Left hindlimb (tissue), 1 donor: ENCODE data around the gene ZBTB44.
"Not testable (repeated sequence)": the region's sequence is repeated elsewhere in the genome, so short reads cannot be mapped to it uniquely, and the experiment has no call there.

Experiments
- DNase-seq: peaks from one replicate; pipeline ENCODE4 v3.0.0-alpha.2; 2018

ZBTB44 gene

GRCh38 chr11:130312046-130312445 lies 2.7 kb downstream of the ZBTB44 start:
- no peak for DNase-seq

DNA sequence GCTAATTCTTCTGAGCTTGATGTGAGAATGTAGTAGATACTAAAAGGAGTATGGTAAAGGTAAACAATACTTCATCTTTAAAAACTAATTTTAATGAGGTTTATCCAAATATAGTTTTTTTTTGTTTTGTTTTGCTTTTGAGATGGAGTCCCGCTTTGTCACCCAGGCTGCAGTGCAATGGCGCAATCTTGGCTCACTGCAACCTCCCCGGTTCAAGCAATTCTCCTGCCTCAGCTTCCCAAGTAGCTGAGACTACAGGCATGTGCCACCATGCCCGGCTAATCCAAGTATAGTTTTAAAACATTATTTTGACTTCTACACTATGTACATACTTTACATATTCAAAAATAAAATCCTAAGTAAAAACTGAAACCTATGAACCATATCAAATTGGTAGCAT lies 4.1 kb downstream of the ZBTB44 start:
- DNase-seq, result no peak

DNA sequence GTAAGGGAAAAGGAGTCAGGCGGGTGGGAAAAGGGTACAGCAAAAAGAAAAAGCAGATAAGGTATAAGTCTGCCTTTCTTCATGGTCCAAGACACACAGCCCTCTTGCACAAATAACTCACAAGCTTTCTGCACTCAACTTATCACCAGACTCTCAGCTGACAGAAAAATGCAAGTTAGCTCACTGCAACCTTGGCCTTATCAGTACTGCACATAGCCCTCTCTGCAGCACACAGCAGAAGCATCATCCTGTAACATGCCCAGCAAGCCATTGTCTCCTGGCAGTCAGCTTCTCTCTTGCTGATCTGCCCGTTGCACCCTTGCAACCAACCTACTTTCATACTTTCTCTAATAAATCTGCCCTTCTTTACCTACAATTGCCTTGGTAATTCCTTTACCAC lies 5.8 kb downstream of the ZBTB44 start:
- DNase-seq, result no peak

GRCh38 chr11:130308059-130308458 lies 6.7 kb downstream of the ZBTB44 start:
- DNase-seq, result no peak

- DNase-seq, result no peak
Observed at GRCh38 chr11:130304651-130305050, 10.1 kb downstream of the ZBTB44 start.

GRCh38 chr11:130301002-130301401 lies 13.7 kb downstream of the ZBTB44 start:
- no peak for DNase-seq

GRCh38 chr11:130300567-130300966 lies 14.2 kb downstream of the ZBTB44 start:
- DNase-seq, result no peak

- DNase-seq, result no peak
Observed at GRCh38 chr11:130299978-130300377, 14.7 kb downstream of the ZBTB44 start.

GRCh38 chr11:130295657-130296056 lies 19.1 kb downstream of the ZBTB44 start:
- no peak for DNase-seq

DNA sequence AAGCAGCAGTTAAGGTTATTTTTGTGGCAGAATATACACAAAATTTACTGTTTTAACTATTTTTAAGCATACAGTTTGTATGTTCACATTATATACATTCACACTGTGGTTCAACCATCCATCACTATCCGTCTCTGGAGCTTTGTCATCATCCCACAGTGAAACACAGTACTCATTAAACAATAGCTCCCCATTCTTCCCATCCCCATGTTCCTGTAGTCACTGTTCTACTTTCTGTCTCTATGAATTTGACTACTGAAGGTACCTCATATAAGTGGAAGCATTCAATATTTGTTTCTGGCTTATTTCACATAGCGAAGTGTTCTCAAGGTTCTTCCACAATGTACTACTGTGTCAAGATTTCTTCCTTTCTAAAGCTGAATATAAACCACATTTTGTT lies 32.6 kb downstream of the ZBTB44 start:
- no peak for DNase-seq

GRCh38 chr11:130281341-130281740 lies 33.4 kb downstream of the ZBTB44 start:
- DNase-seq, result not testable (repeated sequence)

DNA sequence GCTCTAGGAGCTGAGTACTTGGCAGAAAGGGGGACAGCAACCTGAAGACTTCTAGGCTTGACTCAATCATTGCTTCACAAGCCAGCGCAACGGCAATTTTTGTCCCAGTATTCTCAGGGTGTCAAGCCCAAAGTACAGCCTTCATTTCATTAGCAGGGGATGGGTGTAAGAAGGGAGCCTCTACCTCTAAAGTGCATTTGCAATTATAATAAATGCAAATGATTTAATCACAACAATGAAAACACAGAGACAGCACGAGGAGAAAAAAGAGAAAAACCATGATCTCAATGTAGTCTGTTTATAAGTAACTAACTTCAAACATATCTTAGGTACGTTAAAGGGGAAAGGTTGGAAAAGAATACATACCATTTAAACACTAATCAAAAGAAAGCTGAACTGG lies 34.7 kb downstream of the ZBTB44 start:
- no peak for DNase-seq

- no peak for DNase-seq
Observed at GRCh38 chr11:130278745-130279144, 36.0 kb downstream of the ZBTB44 start.

DNA sequence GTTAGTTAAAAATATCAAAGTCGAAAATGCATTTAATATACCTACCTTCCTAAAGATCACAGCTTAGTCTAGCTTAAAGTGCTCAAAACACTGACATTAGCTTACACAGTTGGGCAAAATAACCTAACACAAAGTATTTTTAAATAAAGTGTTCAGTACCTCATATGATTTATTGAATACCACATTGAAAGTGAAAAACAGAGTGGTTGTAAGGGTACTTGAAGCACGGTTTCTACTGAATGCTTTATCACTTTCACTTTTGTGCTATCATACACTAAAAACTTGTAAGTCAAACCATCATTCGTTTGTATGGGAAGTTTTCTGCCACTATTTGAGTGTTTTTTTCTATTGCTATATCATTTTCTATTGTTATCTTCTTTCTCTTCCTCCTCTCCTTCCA lies 36.6 kb downstream of the ZBTB44 start:
- no peak for DNase-seq

- DNase-seq, result no peak
Observed at GRCh38 chr11:130272336-130272735, 42.4 kb downstream of the ZBTB44 start.

DNA sequence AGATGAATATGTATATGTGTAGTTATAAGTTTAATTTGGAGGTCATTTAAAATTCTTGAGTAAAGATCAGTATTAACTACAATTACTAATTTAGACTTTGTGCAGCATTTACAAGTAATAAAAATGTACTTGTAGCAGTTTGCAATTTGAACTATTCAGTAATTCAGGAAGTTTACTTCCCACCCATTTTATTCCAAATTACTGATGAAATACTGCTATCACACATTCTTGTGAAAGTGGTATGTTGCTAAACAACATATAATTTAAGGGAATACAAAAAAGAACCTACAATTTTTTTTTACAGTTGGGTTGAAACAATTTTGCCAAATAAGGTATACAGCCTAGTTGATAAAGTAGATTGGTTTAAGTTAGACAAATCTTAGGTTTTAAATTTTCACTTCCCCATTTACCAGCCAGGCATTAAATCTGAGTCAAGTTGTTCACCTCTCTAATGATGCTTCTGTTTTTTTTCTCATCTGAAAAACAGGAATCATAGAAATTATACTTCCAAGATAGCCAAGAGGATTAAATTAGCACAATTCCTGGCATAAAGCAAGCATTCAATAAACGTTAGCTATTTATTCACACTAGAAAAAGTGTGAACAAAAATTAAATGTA lies 45.3 kb downstream of the ZBTB44 start:
- DNase-seq, result no peak

- DNase-seq, result no peak
Observed at GRCh38 chr11:130263351-130263750, 51.4 kb downstream of the ZBTB44 start.

DNA sequence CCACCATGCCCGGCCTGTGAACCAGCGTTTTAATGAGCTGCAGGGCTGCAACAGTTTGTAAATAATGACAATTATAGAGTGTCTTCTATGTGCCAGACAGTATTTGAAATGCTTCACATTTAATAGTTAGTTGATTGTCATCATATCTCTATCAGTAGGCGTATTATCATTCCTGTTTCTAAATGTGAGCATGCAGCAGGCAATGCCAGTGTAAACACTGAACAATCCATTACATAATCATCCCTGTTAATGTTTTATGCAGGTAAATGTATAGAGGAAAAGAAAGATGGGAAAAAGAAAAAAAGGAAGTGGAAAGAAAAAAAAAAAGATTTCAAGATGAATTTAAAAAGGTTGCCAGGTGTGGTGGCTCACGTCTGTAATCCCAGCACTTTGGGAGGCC lies 52.3 kb downstream of the ZBTB44 start:
- no peak for DNase-seq

GRCh38 chr11:130261571-130261970 lies 53.1 kb downstream of the ZBTB44 start:
- no peak for DNase-seq

DNA sequence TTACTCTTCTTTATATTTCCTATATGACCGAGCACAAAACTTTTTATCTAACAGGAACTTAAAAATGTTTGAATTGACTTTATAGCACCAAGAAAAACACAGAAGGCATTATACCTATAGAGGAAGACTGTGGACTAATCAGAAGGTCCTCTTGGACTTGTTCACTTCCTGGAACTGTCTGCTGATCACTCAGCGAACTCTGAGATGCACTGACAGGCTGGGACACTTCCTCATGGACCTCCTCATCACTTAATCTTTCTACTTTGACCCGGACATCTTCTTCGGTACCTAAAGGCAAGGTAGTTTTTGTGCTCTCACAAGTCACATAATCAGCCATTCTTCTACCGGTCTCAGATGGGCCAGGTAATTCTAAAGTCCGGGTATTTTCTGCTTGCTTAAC lies 54.0 kb downstream of the ZBTB44 start:
- DNase-seq, result no peak

GRCh38 chr11:130260080-130260627 lies 54.6 kb downstream of the ZBTB44 start:
- DNase-seq, result no peak

DNA sequence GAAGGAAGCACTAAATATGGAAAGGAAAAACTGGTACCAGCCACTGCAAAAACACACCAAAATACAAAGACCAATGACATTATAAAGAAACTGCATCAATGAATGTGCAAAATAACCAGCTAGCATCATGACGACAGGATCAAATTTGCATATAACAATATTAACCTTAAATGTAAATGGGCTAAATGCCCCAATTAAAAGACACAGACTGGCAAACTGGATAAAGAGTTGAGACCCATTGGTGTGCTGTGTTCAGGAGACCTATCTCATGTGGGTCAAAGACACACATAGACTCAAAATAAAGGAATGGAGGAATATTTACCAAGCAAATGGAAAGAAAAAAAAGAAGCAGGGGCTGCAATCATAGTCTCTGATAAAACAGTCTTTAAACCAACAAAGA lies 63.0 kb downstream of the ZBTB44 start:
- DNase-seq, result not testable (repeated sequence)

- DNase-seq, result not testable (repeated sequence)
Observed at GRCh38 chr11:130249929-130250328, 64.8 kb downstream of the ZBTB44 start.

GRCh38 chr11:130249371-130249770 lies 65.3 kb downstream of the ZBTB44 start:
- no peak for DNase-seq

GRCh38 chr11:130247319-130247718 lies 67.4 kb downstream of the ZBTB44 start:
- DNase-seq, result no peak
